GM19351 (cell line): ENCODE measurements around the gene PROM1.
A peak's percentile ranks its signal among the peaks of the same experiment; 100 is the strongest.

Experiments used
- ATAC-seq: cut with Tn5 transposase; IDR thresholded peaks from one replicate; pipeline ENCODE4 v1.9.1; 2021; ENCODE audit warnings: mild to moderate bottlenecking, moderate library complexity; ENCODE audit not compliant: unreplicated experiment

PROM1 gene

GRCh38 chr4:16110199-16110598 is 26.4 kb upstream of the PROM1 start:
- no peak for ATAC-seq

GRCh38 chr4:16109256-16109655 is 25.4 kb upstream of the PROM1 start:
- no peak for ATAC-seq

- ATAC-seq, result no peak
These were observed 23.1 kb upstream of the PROM1 start for GRCh38 chr4:16106956-16107355.

GRCh38 chr4:16104520-16104919 is 20.7 kb upstream of the PROM1 start:
- no peak for ATAC-seq

GRCh38 chr4:16102356-16102755 is 18.5 kb upstream of the PROM1 start:
- no peak for ATAC-seq

GRCh38 chr4:16100833-16101232 is 17.0 kb upstream of the PROM1 start:
- ATAC-seq, result no peak

GRCh38 chr4:16092682-16093319 is 9.0 kb upstream of the PROM1 start:
- ATAC-seq, result no peak

- ATAC-seq, result no peak
These were observed 6.4 kb upstream of the PROM1 start for GRCh38 chr4:16090096-16090705.

GRCh38 chr4:16089156-16089555 is 5.3 kb upstream of the PROM1 start:
- ATAC-seq, result no peak

- ATAC-seq, result no peak
These were observed 4.8 kb upstream of the PROM1 start for GRCh38 chr4:16088601-16089000.

- ATAC-seq, result peak; percentile 71
These were observed 2.0 kb upstream of the PROM1 start for GRCh38 chr4:16085822-16086221.

- no peak for ATAC-seq
These were observed 1.2 kb downstream of the PROM1 start for GRCh38 chr4:16082426-16083240.

GRCh38 chr4:16082041-16082425 is 1.8 kb downstream of the PROM1 start:
- ATAC-seq, result no peak

- peak; percentile 75 for ATAC-seq
These were observed 4.8 kb downstream of the PROM1 start for GRCh38 chr4:16079046-16079445.

- no peak for ATAC-seq
These were observed 5.5 kb downstream of the PROM1 start for GRCh38 chr4:16078195-16078760.

GRCh38 chr4:16077786-16078185 is 6.0 kb downstream of the PROM1 start:
- no peak for ATAC-seq

GRCh38 chr4:16075975-16076757 is 7.7 kb downstream of the PROM1 start:
- no peak for ATAC-seq

GRCh38 chr4:16075061-16075460 is 8.8 kb downstream of the PROM1 start:
- no peak for ATAC-seq

GRCh38 chr4:16072168-16072567 is 11.7 kb downstream of the PROM1 start:
- no peak for ATAC-seq

GRCh38 chr4:16070203-16070602 is 13.6 kb downstream of the PROM1 start:
- no peak for ATAC-seq

- no peak for ATAC-seq
These were observed 16.3 kb downstream of the PROM1 start for GRCh38 chr4:16067515-16067914.
